Measurements from ENCODE around the gene PGPEP1. TPM values are rescaled to one million over a fixed set of nuclear protein-coding genes. Genes with fewer than 3 reads are reported as not detected.
"Not testable (repeated sequence)": the region's sequence is repeated elsewhere in the genome, so short reads cannot be mapped to it uniquely, and the experiment has no call there.

Gene PGPEP1
- polyA plus RNA-seq, 1 donor from 2014 or later = 8.4 TPM

DNA sequence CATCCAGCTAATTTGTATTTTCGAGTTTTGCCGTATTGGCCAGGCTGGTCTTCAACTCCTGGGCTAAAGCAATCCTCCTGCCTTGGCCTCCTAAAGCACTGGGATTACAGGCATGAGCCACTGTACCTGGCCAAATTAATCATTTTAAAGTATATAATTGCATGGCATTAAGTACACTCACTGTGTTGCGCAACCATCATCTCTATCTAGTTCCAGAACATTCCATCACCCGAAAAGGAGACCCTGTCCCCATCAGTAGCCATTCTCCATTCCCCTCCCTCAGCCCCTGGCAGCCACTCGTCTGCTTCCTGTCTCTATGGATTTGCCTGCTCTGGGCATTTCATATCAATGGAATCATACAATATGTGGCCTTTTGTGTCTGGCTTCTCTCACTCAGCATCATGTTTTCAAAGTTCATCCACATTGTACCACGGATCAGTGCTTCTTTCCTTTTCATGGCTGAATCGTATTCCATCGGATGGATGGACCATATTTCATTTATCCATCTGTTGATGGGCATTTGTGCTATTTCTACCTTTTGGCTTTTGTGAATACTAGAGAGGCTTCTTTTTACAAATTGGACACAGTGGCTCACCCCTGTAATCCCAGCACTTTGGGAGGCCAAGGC lies 13.1 kb downstream of the PGPEP1 start:
- Mint-ChIP-seq H3K36me3 (peaks cover 9% of the 10 kb centered on the region), H3K4me3 (no peak overlapping the region), H3K27me3 (no peaks in the 10 kb centered on the region), H3K27ac (no peak overlapping the region), H3K9me3 (no peaks in the 10 kb centered on the region), H3K4me1 (no peaks in the 10 kb centered on the region)

GRCh38 chr19:18354743-18355142 lies 14.3 kb downstream of the PGPEP1 start:
- H3K9me3 Mint-ChIP-seq, H3K27ac Mint-ChIP-seq, H3K27me3 Mint-ChIP-seq, H3K4me3 Mint-ChIP-seq, H3K4me1 Mint-ChIP-seq: not testable (repeated sequence)
- H3K36me3 Mint-ChIP-seq = peaks cover 12% of the 10 kb centered on the region

GRCh38 chr19:18357041-18357440 lies 16.6 kb downstream of the PGPEP1 start:
- Mint-ChIP-seq H3K4me1 (peaks cover 0 to 2% (median 0%) of the 10 kb centered on the region in 3 donors), H3K9me3 (no peaks in the 10 kb centered on the region), H3K36me3 (peaks cover 15% of the 10 kb centered on the region), H3K27me3 (no peaks in the 10 kb centered on the region), H3K4me3 (no peak overlapping the region), H3K27ac (no peak overlapping the region)

- H3K27me3 Mint-ChIP-seq = no peaks in the 10 kb centered on the region
- no peaks in the 10 kb centered on the region for H3K9me3 Mint-ChIP-seq
- peaks cover 19% of the 10 kb centered on the region for H3K36me3 Mint-ChIP-seq
- H3K4me3 Mint-ChIP-seq = no peak overlapping the region
- H3K4me1 Mint-ChIP-seq = peaks cover 0 to 2% (median 0%) of the 10 kb centered on the region in 3 donors
- no peak overlapping the region for H3K27ac Mint-ChIP-seq
Measured at GRCh38 chr19:18361646-18362045, 21.2 kb downstream of the PGPEP1 start.

DNA sequence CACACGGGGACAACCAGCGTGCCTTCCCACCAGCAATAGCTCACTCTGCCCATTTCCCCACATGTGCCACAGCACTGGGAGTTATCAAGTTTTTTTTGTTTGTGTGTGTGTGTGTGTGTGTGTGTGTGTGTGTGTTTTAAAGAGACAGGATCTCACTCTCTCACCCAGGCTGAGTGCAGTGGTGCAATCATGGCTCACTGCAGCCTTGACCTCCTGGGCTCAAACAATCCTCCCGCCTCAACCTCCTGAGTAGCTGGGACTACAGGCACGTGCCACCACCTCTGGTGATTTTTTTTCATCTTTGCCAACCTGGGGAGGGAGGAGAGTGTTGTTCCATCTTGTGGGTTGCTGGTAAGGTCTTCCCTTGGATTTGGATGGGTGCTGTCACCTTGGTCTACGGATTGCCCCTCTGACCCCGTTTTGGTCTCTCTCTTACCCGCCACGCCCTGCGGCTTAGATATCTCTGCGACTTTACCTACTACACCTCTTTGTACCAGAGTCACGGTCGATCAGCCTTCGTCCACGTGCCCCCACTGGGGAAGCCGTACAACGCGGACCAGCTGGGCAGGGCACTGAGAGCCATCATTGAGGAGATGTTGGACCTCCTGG lies 22.6 kb downstream of the PGPEP1 start:
- Mint-ChIP-seq H3K36me3 (peaks cover 14% of the 10 kb centered on the region), H3K27me3 (no peaks in the 10 kb centered on the region), H3K4me1 (peaks cover 0 to 2% (median 0%) of the 10 kb centered on the region in 3 donors), H3K9me3 (no peaks in the 10 kb centered on the region), H3K4me3 (peak overlapping the region in 1 of 4 donors; percentile 57), H3K27ac (no peak overlapping the region)

- Mint-ChIP-seq H3K9me3 (no peaks in the 10 kb centered on the region), H3K4me1 (peaks cover 0 to 2% (median 0%) of the 10 kb centered on the region in 3 donors), H3K36me3 (peaks cover 11% of the 10 kb centered on the region), H3K27ac (peak overlapping the region in 1 of 3 donors; percentile 74), H3K4me3 (no peak overlapping the region), H3K27me3 (no peaks in the 10 kb centered on the region)
Measured at GRCh38 chr19:18363787-18364186, 23.4 kb downstream of the PGPEP1 start.

- H3K27ac Mint-ChIP-seq = peak overlapping the region in 1 of 3 donors; percentile 74
- H3K9me3 Mint-ChIP-seq, H3K4me1 Mint-ChIP-seq, H3K27me3 Mint-ChIP-seq, H3K36me3 Mint-ChIP-seq, H3K4me3 Mint-ChIP-seq: not testable (repeated sequence)
Measured at GRCh38 chr19:18364277-18364825, 24.0 kb downstream of the PGPEP1 start.

- no peaks in the 10 kb centered on the region for H3K9me3 Mint-ChIP-seq
- H3K36me3 Mint-ChIP-seq = peaks cover 8% of the 10 kb centered on the region
- H3K4me1 Mint-ChIP-seq = peaks cover 0 to 2% (median 0%) of the 10 kb centered on the region in 3 donors
- no peak overlapping the region for H3K27ac Mint-ChIP-seq
- no peak overlapping the region for H3K4me3 Mint-ChIP-seq
- H3K27me3 Mint-ChIP-seq = no peaks in the 10 kb centered on the region
Measured at GRCh38 chr19:18364826-18365528, 24.6 kb downstream of the PGPEP1 start.

DNA sequence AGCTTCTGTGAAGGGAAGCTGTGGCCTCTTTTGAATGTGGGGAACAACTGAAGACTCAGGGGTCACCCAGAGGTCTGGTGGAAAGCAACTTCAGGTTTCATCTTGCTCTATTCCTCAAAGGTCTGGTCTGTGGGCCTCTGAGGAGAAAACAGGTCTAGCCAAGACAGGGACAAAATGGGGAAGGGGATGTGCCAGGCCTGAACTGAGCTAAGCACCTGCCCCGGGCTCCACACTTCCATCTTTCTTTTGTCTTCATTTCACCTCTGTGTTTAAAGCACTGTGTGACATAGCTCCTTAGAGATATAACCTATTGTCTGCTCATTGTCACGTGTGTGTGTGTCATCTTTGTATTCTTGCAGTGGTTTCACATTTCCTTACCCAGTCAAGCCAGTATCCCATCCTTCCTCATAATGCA lies 25.6 kb downstream of the PGPEP1 start:
- no peaks in the 10 kb centered on the region for H3K27me3 Mint-ChIP-seq
- H3K4me3 Mint-ChIP-seq = no peak overlapping the region
- no peaks in the 10 kb centered on the region for H3K9me3 Mint-ChIP-seq
- no peak overlapping the region for H3K27ac Mint-ChIP-seq
- peaks cover 0 to 2% (median 0%) of the 10 kb centered on the region in 3 donors for H3K4me1 Mint-ChIP-seq
- H3K36me3 Mint-ChIP-seq = peaks cover 8% of the 10 kb centered on the region

- Mint-ChIP-seq H3K36me3 (peaks cover under 1% of the 10 kb centered on the region), H3K9me3 (no peaks in the 10 kb centered on the region), H3K27me3 (peaks cover under 1% of the 10 kb centered on the region), H3K4me3 (no peak overlapping the region), H3K27ac (no peak overlapping the region), H3K4me1 (peaks cover 0 to under 1% (median under 1%) of the 10 kb centered on the region in 3 donors)
Measured at GRCh38 chr19:18368504-18369222, 28.3 kb downstream of the PGPEP1 start.

DNA sequence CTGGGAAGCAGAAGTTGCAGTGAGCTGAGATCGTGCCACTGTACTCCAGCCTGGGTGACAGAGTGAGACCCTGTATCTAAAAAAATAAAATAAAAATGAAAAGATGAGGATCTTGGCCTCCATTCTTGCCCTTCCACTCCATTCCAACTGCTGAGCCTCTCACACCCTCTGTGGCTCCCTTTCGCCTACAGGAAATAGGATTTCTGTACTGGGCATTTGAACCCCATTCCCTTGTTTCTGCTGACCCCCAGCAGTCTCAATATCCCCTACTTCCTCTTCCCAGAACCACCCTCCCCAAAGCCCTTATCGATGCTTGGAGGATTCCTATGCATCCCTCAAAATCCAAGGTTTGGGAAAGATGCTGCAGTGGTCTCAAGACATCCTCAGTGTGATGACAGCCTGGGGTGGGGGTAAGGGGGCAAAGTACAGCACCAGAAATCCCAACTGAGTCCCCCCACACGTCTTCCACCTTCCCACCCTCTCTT lies 33.1 kb downstream of the PGPEP1 start:
- Mint-ChIP-seq H3K9me3 (no peaks in the 10 kb centered on the region), H3K4me1 (peaks cover 4 to 6% (median 6%) of the 10 kb centered on the region in 3 donors), H3K27ac (no peak overlapping the region), H3K27me3 (peaks cover 13% of the 10 kb centered on the region), H3K36me3 (no peaks in the 10 kb centered on the region), H3K4me3 (no peak overlapping the region)

- Mint-ChIP-seq H3K36me3 (no peaks in the 10 kb centered on the region), H3K27ac (no peak overlapping the region), H3K4me1 (peaks cover 4 to 6% (median 6%) of the 10 kb centered on the region in 3 donors), H3K9me3 (no peaks in the 10 kb centered on the region), H3K4me3 (peak overlapping the region in 1 of 4 donors; percentile 69), H3K27me3 (peaks cover 18% of the 10 kb centered on the region)
Measured at GRCh38 chr19:18373892-18374629, 33.7 kb downstream of the PGPEP1 start.

DNA sequence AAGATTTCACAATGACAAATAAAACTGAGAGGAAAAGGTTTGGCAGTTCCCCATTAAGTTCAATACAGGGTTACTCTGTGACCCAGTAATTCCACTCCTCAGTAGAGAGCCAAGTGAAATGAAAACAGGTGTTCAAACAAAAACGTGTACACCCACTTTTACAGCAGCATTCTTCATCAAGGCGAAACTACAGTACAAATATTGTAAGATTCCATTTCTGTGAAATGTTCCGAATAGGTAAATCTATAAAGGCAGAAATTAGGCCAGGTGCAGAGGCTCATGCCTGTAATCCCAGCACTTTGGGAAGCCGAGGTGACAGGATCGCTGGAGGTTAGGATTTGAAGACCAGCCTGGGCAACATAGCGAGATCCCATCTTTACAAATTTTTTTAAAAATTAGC lies 36.6 kb downstream of the PGPEP1 start:
- no peaks in the 10 kb centered on the region for H3K36me3 Mint-ChIP-seq
- no peak overlapping the region for H3K4me3 Mint-ChIP-seq
- no peak overlapping the region for H3K27ac Mint-ChIP-seq
- H3K9me3 Mint-ChIP-seq = no peaks in the 10 kb centered on the region
- peaks cover 4 to 6% (median 6%) of the 10 kb centered on the region in 3 donors for H3K4me1 Mint-ChIP-seq
- H3K27me3 Mint-ChIP-seq = peaks cover 32% of the 10 kb centered on the region
